Right lung (tissue), 10 donors: ENCODE measurements around the gene COX6A2. TPM values are rescaled to one million over a fixed set of nuclear protein-coding genes. Genes with fewer than 3 reads are reported as not detected.

Source experiments
- DNase-seq, 2 donors: peaks; one replicate each; pipeline ENCODE4 v3.0.0-alpha.2; 2013
- long read RNA-seq, 8 donors: transcript quantifications; one replicate each; lab custom pipeline, GENCODE V29; 2026
- polyA plus RNA-seq, 5 donors: library from polyadenylated mRNA; unstranded; fragments of 120-200 nt; gene quantifications; one replicate each; pipeline versions ENCODE4 v1.2.1 to v1.2.3, GENCODE V29; 2013; ENCODE audit warnings: inconsistent platforms in 1 of 5, low replicate concordance in 1 of 5; ENCODE audit not compliant: insufficient read length in 5 of 5, insufficient read depth in 1 of 5

COX6A2 gene
- 10 to 100 TPM in 1 of 5 donors, under 1 TPM in 2, not detected in 2; 0.56 to 15.2 (median 0.75) TPM for polyA plus RNA-seq
- long read RNA-seq, donor 1, result 0 reads
- long read RNA-seq, donor 2, result 0 reads
- long read RNA-seq, donor 3, partial matches to known transcripts, result 0 of 2 reads
- long read RNA-seq, donor 3, other reads (novel, unspliced or antisense), result 0 of 2 reads
- long read RNA-seq, donor 4, result 0 reads
- long read RNA-seq, donor 5, result 0 reads
- long read RNA-seq, donor 6, partial matches to known transcripts, result 0 of 1 reads
- long read RNA-seq, donor 6, other reads (novel, unspliced or antisense), result 0 of 1 reads
- long read RNA-seq, donor 7, result 0 reads
- long read RNA-seq, donor 8, result 0 reads

DNA sequence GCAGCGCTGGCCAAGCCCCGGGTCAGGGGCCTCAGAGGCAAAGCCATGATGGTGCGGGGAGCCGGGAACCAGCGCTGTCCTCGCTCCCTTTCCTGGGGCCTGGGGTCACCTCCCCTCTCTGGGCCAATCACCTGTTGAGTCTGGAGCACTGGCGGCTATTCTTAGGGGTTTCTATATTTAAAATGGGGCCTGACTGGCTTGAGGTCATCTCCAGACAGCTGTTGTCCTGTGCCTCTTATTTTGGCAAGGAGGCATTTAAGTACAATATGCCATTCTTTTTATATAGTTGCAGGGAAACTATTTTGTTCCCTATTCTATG, at the start of gene COX6A2:
COX6A2 (minus strand) TSS at position 82 of the 319 bp plus-strand sequence; CDS start at position 47, 35 bp downstream.
- DNase-seq, result no peak

GRCh38 chr16:31477220-31478216, 49.4 kb upstream of the COX6A2 start:
- DNase-seq, result no peak

DNA sequence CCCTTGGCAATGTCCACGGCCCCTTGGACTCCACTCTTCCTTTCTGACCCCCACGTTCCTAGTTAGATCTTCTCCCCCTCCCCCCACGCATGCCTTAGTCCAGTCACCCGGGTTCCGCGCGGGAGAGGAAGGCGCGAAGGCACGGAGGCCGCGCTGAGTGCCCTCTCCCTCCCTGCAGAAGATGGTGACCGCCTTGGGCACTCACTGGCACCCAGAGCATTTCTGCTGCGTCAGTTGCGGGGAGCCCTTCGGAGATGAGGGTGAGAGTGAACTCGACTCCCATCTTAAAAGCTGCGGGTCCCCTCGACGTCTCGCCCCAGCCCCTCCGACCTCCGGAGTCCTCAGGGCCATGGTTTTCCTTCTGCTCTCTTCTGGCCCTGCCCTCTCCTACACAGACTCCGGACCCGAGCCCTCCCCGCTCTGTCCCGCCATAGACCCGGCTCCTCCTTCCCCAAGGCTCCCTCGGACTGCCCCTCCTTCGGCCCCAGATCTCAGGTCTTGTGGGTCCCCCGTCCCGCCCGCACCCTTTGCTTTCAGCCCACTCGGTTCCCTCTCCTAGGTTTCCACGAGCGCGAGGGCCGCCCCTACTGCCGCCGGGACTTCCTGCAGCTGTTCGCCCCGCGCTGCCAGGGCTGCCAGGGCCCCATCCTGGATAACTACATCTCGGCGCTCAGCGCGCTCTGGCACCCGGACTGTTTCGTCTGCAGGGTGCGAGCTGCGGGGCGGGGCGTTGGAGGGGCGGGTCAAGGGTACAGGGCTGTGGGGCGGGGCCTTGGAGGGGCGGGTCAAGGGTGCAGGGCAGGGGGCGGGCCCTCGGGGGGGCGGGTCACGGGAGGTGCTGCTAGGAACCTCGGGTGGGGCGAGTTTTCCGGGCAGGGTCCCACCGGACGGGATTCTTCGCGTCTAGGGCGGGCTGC, 48.4 kb upstream of the COX6A2 start:
- DNase-seq, result no peak

DNA sequence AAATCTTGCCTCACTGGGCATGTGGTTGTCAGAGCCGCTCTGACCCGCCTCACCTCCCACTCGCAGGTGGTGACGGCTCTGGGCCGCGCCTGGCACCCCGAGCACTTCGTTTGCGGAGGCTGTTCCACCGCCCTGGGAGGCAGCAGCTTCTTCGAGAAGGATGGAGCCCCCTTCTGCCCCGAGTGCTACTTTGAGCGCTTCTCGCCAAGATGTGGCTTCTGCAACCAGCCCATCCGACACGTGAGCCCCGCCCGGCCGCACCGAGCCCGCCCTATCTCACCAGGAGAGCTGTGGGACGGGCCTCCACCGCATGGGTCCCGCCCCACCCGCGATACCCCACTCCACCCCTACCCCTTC, 47.8 kb upstream of the COX6A2 start:
- DNase-seq, result no peak

- no peak for DNase-seq
These were observed 46.9 kb upstream of the COX6A2 start for GRCh38 chr16:31474773-31475738.

GRCh38 chr16:31474173-31474714, 46.1 kb upstream of the COX6A2 start:
- no peak for DNase-seq

DNA sequence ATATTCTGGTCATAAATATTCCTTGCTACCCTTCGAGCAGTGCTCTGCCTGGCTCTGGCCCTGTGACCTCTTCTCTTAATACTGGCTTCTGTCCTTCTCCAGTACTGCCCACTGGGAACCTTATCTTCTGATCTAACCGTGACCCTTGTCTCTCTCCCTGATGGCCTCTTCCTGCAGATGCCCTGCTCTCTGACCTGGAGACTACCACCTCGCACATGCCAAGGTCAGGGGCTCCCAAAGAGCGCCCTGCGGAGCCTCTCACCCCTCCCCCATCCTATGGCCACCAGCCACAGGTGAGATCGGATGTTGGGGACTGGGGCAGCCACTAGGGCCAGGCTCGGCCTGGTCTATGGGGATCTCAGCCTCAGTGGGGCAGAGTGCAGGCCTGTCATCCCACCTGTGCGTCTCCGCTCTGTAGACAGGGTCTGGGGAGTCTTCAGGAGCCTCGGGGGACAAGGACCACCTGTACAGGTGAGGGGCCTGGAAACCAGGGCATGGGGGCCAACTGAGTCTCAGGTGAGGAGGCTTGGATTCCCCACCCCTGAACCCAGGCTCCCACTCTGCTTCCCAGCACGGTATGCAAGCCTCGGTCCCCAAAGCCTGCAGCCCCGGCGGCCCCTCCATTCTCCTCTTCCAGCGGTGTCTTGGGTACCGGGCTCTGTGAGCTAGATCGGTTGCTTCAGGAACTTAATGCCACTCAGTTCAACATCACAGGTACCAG, 45.3 kb upstream of the COX6A2 start:
- DNase-seq, result no peak

DNA sequence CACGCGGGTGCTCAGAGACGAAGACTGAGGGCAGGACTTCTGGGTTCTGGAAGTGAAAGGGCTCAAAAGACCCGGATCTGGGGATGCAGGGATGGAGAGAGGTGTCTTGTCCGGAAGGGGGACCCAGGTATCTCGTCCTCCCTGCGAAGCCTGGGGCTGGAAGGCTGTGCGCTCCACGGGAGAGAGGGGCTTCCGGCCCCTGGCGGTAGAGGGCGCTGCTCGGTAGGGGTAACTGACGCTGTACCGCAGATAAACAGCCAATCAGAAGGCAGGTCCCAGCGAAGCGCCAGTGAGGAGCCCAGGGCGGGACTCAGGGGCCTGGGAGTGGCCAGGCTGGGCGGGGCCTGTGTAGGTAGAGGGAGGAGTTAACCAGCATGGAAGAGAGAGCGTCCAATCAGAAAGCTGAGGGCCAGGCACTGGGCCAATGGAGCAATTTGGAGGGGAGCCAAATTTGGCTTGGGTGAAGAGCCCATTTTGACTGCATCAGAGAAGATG, 44.6 kb upstream of the COX6A2 start:
- DNase-seq, result peak; percentile 84 to 90

DNA sequence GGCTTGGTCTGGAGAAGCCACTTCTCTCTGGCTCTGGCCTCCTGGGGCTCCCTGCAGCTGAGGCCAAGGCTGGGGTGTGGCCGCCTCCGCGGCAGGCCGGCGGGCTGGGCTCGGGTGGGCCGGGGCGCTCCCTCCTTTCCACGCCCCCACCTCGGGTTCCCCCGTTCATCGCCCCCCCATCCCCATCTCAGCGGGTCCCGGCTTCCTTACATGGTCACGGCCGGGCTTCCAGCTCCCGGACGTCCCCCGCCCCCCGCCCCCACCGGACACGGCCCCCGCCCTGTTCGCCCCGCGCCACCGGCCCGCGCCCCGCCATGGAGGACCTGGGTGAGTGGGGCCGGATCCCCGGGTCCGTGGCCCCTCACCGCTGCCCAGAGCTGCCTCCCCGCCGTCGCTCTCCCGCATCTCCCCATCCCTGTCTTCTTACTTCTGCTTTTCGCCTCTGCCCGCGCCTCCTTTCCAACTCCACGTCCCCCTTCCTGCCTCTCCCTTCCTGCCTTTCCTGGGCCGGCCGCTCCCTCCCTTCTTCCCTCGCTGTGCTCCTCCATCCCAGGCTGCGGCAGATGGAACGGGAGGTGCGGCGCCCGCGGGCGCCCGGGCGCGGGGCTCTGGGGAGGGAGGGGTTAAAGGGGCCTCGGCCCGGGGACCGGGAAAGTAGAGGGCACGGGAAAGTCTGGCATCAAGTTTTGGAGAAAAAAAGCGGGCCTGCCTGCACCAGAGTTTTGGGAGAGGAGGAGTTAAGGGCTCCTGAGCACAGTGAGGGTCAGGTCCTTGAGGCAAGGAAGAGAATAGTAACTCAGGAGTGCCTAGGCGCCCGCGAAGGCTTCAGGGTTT, 43.9 kb upstream of the COX6A2 start, which contains the start of gene TGFB1I1:
TGFB1I1 (plus strand) TSS at position 278 of the 834 bp plus-strand sequence; CDS start at position 315, 37 bp downstream.
- DNase-seq, result peak; percentile 77 to 82

DNA sequence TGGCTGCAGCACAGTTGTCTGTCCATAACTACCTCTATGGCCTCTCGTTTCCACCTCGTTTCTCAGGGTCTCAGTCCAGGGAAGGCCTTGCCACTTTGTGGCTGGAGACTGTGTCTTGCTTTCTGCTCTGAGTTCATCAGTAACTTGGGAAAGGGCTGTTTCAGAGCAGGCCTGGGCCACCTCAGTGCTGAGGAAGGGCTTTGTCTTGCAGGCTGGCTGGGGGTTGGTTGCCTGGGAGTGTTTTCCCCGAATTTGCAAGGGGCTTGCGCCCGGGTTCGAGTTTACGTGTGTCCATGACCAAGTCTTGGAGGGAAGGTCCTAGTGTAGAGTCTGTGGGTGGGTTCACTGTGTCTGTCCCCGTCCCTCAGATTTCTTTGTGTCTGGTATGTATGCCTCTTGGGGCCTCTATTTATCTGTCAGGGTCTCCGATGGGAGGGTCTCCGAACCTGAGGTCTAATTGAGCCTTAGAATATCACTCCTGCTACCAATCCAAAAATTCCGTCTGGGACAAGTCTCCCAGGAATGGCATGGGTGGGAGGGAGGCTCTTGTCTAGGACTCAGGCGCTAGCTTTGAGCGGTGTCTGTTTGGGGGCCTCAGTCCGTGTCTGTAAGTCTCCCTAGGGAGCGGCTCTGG, 43.2 kb upstream of the COX6A2 start:
- DNase-seq, result no peak

GRCh38 chr16:31470615-31471014, 42.5 kb upstream of the COX6A2 start:
- DNase-seq, result no peak

DNA sequence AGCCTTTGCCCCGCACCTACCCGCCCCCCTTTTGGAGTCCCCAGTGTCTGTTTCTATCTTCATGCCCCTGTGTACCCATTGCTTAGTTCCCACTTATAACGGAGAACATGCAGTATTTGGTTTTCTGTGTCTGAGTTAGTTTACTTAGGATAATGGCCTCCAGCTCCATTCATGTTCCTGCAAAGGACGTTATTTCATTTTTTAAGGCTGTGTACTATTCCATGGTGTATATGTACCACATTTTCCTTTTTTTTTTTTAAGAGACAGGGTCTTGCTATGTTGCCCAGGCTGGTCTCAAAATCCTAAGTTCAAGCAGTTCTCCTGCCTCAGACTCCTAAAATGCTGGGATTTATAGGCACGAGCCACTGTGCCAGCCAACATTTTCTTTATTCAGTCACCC, 39.7 kb upstream of the COX6A2 start:
- DNase-seq, result no peak

DNA sequence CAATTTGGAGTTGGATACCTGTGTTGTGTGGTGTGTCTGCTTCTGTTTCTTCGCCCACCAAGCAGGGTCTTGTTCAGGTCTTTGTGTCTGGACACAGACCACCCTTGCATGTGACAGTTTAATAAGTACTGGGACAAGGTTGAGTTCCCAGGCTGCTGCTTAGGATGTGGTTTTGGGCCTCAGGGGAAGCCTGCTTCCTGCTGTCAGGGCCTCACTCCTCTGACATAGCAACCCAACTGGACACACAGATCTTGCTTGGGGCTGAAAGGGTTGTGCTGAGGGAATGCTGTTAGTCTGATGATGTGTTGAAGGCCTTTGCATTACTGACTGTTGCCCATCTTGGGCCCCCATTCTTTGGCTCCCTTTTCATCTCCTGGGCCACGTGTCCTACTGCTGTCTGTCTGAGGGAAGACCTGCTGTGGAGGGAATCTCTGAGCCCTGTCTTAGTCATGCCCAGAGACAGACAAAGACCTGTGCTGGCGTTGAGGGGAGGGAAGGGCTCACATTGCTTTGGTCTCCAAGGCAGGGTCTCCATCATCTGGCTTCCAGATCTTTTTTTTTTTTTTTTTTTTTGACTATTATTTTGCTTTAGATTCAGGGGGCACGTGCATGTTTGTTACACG, 39.1 kb upstream of the COX6A2 start:
- DNase-seq, result no peak

DNA sequence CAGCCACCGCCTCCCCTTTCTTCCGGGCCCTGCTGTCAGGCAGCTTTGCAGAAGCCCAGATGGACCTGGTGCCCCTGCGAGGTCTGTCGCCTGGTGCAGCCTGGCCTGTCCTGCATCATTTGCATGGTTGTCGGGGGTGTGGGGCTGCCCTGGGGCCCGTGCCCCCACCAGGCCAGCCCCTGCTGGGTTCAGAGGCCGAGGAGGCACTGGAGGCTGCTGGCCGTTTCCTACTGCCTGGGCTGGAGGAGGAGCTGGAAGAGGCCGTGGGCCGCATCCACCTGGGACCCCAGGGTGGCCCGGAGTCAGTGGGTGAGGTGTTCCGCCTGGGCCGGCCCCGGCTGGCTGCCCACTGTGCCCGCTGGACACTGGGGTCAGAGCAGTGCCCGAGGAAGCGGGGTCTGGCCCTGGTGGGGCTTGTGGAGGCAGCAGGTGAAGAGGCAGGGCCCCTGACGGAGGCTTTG, 38.3 kb upstream of the COX6A2 start:
- DNase-seq, result no peak

GRCh38 chr16:31465788-31466370, 37.7 kb upstream of the COX6A2 start:
- no peak for DNase-seq

GRCh38 chr16:31464781-31465260, 36.7 kb upstream of the COX6A2 start:
- no peak for DNase-seq
